ENCODE results near the gene EEFSEC. TPM values are rescaled to one million over a fixed set of nuclear protein-coding genes. Genes with fewer than 3 reads are reported as not detected.

The EEFSEC gene
- total RNA-seq, 1 donor from 2014 or later: 22.0 TPM

DNA sequence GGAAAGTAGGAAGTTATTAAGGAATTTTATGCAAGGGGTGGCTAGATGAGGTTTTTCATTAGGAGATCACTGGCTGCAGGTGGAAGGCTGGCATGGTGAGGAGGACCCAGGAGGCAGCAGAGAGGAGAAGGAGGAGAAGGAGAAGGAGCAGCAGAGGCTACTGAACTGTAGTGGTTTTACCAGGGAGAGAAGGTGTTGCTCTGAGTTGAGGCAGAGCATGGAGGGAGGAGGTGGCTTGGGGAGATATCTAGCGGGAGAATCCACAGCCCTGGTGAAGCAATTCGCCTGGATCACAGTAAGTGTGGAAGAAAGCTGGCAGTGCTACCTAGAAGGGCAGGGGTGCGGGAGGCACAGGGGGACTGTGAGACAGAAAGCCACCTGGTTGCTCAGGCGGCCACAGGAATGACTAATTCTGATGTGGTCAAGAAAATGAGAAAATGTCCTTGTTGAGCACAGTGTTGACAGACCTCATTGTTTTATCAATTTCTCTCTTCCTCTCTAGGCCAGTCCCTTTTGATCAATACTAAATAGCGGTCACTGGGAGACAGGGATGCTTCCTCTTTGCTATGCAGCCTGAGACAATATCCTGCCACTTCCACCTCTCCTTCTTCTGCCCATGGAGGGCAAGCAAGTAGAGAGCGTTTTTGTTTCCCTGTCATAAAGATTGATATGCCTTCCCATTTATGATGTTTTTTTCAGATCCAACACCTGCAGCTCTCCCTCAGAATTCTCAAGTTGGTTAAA lies 94.6 kb downstream of the EEFSEC start:
- H3K36me3 Mint-ChIP-seq (ENCODE audit: low read depth): peaks cover 35% of the 10 kb centered on the region
- intact Hi-C loops (cut with micrococcal nuclease): no loop called here
- no peaks in the 10 kb centered on the region for H3K27me3 Mint-ChIP-seq (ENCODE audit: low read depth)
- peaks cover 7% of the 10 kb centered on the region for H3K4me1 Mint-ChIP-seq (ENCODE audit: low read depth)
- H3K27ac Mint-ChIP-seq: no peak overlapping the region
- no peaks in the 10 kb centered on the region for H3K9me3 Mint-ChIP-seq
- DNase-seq (ENCODE audit: low spot score): no peak
- no peak overlapping the region for H3K4me3 Mint-ChIP-seq (ENCODE audit: low read depth)

DNA sequence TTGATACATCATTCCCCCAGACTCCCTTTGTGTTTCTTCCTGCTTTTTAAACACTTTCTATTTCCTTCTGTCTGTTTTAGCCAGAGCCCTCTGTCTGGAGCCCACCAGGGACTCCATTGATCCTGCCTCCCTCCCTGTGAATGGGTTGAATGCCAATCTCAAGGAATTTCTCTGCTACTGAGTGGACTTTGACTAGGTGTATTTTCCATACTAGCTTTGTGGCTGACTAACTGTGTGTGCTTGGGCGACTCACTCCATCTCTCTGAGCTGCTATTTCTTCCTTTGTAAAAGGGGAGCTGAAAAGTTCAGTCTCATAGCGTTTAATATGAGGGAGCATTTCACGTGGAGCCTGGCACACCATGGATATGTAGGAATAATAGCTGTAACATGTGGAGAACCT lies 98.8 kb downstream of the EEFSEC start:
- intact Hi-C loops (cut with micrococcal nuclease): no loop called here
- DNase-seq (ENCODE audit: low spot score): no peak
- Mint-ChIP-seq H3K27me3 (ENCODE audit: low read depth) (no peaks in the 10 kb centered on the region), H3K9me3 (no peaks in the 10 kb centered on the region), H3K4me3 (ENCODE audit: low read depth) (no peak overlapping the region), H3K4me1 (ENCODE audit: low read depth) (no peaks in the 10 kb centered on the region), H3K27ac (no peak overlapping the region), H3K36me3 (ENCODE audit: low read depth) (peaks cover 31% of the 10 kb centered on the region)

DNA sequence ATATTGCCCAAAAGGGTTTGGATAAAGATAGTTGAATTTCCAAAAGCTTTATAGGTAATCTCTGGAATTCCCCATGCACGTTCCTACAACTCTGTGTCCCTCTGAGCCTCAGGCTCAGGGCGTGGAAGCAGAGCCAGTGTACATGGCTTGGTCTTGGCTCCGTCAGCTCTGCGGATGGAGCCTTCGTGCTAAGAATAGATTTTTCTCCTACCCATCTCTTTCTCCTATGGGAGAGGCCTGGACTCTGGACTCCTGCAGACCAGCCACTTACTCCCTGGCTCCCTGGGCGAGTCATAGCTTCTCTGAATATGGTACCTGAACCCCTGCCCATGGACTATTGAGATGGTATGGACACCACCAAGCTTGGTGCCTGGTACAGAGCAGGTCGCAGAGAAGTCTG lies 99.9 kb downstream of the EEFSEC start:
- DNase-seq (ENCODE audit: low spot score): no peak
- H3K27ac Mint-ChIP-seq: no peak overlapping the region
- H3K4me1 Mint-ChIP-seq (ENCODE audit: low read depth): no peaks in the 10 kb centered on the region
- no peaks in the 10 kb centered on the region for H3K27me3 Mint-ChIP-seq (ENCODE audit: low read depth)
- peaks cover 20% of the 10 kb centered on the region for H3K36me3 Mint-ChIP-seq (ENCODE audit: low read depth)
- H3K4me3 Mint-ChIP-seq (ENCODE audit: low read depth): no peak overlapping the region
- intact Hi-C loops (cut with micrococcal nuclease): no loop called here
- no peaks in the 10 kb centered on the region for H3K9me3 Mint-ChIP-seq

DNA sequence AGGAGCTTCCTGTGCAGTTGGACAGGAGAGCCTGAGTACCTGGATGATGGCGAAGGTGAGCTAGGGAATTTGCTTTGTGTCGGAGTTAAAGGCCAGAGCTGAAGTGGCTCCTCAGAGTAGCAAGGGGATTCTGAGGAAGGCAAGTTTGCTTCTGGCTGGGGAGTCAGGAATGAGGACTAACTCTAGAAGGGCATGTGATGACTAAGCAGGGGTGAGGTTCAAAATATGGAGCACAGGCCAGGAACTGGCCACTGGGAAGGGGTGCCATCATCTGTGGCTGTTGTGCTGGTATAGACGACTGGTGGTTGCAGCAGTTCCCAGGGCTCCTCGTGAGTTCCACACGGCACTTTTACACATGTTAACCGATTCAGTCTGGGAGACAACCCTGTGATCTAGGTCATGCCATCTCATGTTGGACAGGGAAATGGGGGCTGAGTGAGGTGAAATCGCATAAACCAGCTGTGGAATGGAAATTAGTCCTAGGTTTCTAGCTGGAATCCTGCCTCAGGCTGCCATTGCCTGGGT lies 100.8 kb downstream of the EEFSEC start:
- no peaks in the 10 kb centered on the region for H3K4me1 Mint-ChIP-seq (ENCODE audit: low read depth)
- H3K27me3 Mint-ChIP-seq (ENCODE audit: low read depth): no peaks in the 10 kb centered on the region
- H3K9me3 Mint-ChIP-seq: no peaks in the 10 kb centered on the region
- H3K4me3 Mint-ChIP-seq (ENCODE audit: low read depth): no peak overlapping the region
- H3K27ac Mint-ChIP-seq: no peak overlapping the region
- no peak for DNase-seq (ENCODE audit: low spot score)
- intact Hi-C loops (cut with micrococcal nuclease): no loop called here
- H3K36me3 Mint-ChIP-seq (ENCODE audit: low read depth): peaks cover 18% of the 10 kb centered on the region

DNA sequence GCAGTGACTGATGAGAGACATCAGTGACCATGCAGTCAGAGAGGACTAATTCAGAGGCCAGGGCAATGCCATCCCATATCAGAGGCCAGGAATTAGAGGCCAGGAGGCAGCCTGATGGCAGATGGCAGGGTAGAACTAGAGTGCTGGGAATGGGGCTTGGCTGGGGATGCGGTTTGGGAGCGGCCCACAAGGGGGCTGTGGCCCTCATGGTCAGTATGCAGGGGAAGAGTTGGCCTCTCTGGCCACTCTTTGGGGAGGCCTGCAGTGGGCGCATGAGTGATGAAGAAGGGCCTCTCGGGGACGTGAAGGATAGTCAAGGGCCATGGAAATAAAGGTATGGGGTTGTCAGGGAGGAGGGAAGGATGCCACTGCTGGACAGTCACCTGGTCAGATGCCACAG lies 101.7 kb downstream of the EEFSEC start:
- H3K4me3 Mint-ChIP-seq (ENCODE audit: low read depth): no peak overlapping the region
- H3K27me3 Mint-ChIP-seq (ENCODE audit: low read depth): no peaks in the 10 kb centered on the region
- peaks cover 18% of the 10 kb centered on the region for H3K36me3 Mint-ChIP-seq (ENCODE audit: low read depth)
- peaks cover 7% of the 10 kb centered on the region for H3K9me3 Mint-ChIP-seq
- H3K4me1 Mint-ChIP-seq (ENCODE audit: low read depth): no peaks in the 10 kb centered on the region
- DNase-seq (ENCODE audit: low spot score): no peak
- no peak overlapping the region for H3K27ac Mint-ChIP-seq
- intact Hi-C loops (cut with micrococcal nuclease): no loop called here

DNA sequence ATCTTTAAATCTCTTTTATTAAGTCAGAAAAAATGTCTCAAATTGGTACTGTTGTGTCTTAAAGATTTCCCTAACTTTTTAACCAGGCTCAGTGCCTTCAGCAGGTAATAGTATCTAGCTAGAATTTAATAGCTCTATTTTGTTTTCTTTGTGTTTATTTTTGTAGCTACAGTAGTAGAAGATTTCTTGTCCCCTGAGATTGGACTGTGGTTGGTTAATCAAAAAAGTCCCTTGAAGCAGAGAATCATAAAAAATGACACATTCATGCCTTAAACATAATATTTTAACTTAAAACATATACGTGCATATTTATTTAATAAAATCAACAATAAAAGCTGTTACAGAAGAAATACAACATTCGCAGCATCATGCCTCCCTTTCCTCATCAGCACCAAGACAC lies 102.8 kb downstream of the EEFSEC start:
- Mint-ChIP-seq H3K4me1 (ENCODE audit: low read depth) (no peaks in the 10 kb centered on the region), H3K9me3 (peaks cover 15% of the 10 kb centered on the region), H3K36me3 (ENCODE audit: low read depth) (peaks cover 17% of the 10 kb centered on the region), H3K27ac (no peak overlapping the region), H3K27me3 (ENCODE audit: low read depth) (no peaks in the 10 kb centered on the region), H3K4me3 (ENCODE audit: low read depth) (no peak overlapping the region)
- intact Hi-C loops (cut with micrococcal nuclease): no loop called here
- no peak for DNase-seq (ENCODE audit: low spot score)

DNA sequence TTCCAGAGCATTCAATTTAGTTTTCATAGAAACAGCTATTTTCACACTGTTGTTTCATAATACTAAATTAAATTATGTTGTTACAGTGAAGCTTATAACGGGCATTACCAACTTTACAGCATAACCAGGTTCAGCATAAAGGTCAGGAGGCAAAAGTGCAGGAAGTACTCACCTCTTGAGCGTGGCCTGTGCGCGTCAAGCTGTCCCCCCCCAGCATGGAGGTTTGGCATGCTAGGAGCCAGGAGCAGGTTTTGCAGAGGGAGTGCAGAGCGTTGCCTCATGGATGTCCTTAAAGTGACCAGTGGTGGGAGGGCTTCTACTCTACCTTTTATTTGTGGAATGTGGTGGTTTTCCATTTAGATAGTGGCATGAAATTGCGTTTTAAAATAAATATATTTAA lies 104.4 kb downstream of the EEFSEC start:
- Mint-ChIP-seq H3K4me1 (ENCODE audit: low read depth) (no peaks in the 10 kb centered on the region), H3K27ac (no peak overlapping the region), H3K4me3 (ENCODE audit: low read depth) (no peak overlapping the region), H3K27me3 (ENCODE audit: low read depth) (no peaks in the 10 kb centered on the region), H3K36me3 (ENCODE audit: low read depth) (peaks cover 27% of the 10 kb centered on the region), H3K9me3 (peaks cover 19% of the 10 kb centered on the region)
- no peak for DNase-seq (ENCODE audit: low spot score)
- intact Hi-C loops (cut with micrococcal nuclease): no loop called here

DNA sequence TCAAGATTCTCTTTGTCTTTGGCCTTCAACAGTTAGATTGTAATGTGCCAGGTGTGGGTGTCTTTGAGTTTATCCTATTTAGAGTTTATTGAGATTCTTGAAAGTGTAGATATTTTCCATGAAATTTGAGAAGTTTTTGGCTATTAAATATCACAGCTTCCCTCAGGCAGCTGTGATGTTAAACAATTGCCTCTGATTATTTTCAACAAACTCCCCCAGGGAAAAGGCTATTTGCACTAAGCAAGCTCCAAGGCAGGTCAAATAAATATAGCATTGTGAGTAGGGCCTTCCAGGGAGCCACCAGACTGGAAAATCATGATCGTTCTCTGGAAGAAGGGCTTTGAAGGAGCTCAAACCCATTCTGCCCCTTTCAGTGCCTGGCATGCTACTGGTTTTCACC lies 107.0 kb downstream of the EEFSEC start:
- H3K27ac Mint-ChIP-seq: no peak overlapping the region

DNA sequence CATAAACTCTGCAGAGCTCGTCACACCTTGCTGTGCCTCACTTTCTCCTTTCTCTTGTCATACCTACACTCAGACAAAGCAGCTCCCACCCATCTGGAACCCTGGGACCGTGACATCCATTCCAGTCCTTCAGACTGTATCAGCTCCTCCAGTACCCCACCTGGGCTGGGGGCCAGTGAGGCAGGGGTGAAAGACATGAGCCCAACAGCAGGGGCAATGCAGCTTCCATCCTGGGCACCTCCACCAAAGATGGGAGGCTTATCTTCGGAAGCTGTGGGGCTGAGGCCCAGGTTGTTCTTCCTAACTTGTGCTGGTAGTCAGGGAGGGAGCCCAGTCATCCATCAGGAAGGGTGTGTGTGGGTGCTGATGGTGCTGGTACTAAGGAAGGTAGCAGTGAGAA lies 109.2 kb downstream of the EEFSEC start:
- H3K27me3 Mint-ChIP-seq (ENCODE audit: low read depth): no peaks in the 10 kb centered on the region
- no peak for DNase-seq (ENCODE audit: low spot score)
- peaks cover 27% of the 10 kb centered on the region for H3K36me3 Mint-ChIP-seq (ENCODE audit: low read depth)
- no peak overlapping the region for H3K27ac Mint-ChIP-seq
- H3K4me1 Mint-ChIP-seq (ENCODE audit: low read depth): no peaks in the 10 kb centered on the region
- no peak overlapping the region for H3K4me3 Mint-ChIP-seq (ENCODE audit: low read depth)
- intact Hi-C loops (cut with micrococcal nuclease): no loop called here
- H3K9me3 Mint-ChIP-seq: peaks cover 19% of the 10 kb centered on the region

More for the DNA sequence above, 107.0 kb downstream of the EEFSEC start:
- no peak for DNase-seq (ENCODE audit: low spot score)
- Mint-ChIP-seq H3K4me1 (ENCODE audit: low read depth) (no peaks in the 10 kb centered on the region), H3K36me3 (ENCODE audit: low read depth) (peaks cover 27% of the 10 kb centered on the region), H3K4me3 (ENCODE audit: low read depth) (no peak overlapping the region), H3K27me3 (ENCODE audit: low read depth) (no peaks in the 10 kb centered on the region), H3K9me3 (peaks cover 19% of the 10 kb centered on the region)
- intact Hi-C loops (cut with micrococcal nuclease): no loop called here

DNA sequence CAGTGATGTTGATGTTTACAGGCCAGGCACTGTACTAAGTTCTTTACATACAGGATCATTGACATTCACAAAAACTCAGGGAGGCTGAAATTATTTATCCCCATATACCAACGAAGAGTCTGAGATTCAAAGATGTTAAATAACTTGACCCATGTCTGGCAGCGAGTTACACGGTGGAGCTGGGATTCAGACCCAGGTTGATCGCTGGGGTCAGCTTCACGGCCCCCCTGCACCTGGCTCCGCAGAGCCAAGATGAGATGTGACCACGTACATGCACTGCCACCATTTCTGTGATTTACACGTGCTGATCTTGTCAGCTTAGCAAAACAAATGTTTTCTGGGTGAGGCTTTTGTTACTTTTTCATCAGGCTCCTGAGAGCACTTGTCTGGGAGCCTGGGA lies 109.8 kb downstream of the EEFSEC start:
- Mint-ChIP-seq H3K4me1 (ENCODE audit: low read depth) (no peaks in the 10 kb centered on the region), H3K9me3 (peaks cover 19% of the 10 kb centered on the region)
- intact Hi-C loops (cut with micrococcal nuclease): no loop called here

DNA sequence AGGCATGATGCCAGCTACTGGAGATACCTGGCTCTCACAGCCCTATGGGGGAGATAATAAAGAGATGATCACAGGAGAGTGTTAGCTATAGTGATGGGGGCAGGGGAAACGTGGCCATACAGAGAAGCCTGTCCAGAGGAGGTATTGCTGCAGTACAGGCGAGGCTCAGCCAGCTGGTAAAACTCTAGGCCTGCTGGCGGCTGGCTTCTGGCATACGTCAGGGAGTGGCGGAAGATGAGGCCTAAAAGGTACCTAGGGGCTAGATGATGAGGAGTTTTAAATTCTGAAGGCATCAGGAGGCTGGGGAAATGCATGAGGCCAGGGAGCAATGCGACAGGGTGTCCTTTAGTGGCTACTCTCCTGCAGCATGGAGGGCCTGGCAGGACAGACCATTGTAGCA lies 110.7 kb downstream of the EEFSEC start:
- intact Hi-C loops (cut with micrococcal nuclease): no loop called here
- Mint-ChIP-seq H3K36me3 (ENCODE audit: low read depth) (peaks cover 27% of the 10 kb centered on the region), H3K27ac (no peak overlapping the region), H3K27me3 (ENCODE audit: low read depth) (no peaks in the 10 kb centered on the region), H3K9me3 (peaks cover 19% of the 10 kb centered on the region), H3K4me1 (ENCODE audit: low read depth) (no peaks in the 10 kb centered on the region), H3K4me3 (ENCODE audit: low read depth) (no peak overlapping the region)
- DNase-seq (ENCODE audit: low spot score): no peak

More for the DNA sequence above, 109.8 kb downstream of the EEFSEC start:
- no peak for DNase-seq (ENCODE audit: low spot score)
- H3K27me3 Mint-ChIP-seq (ENCODE audit: low read depth): no peaks in the 10 kb centered on the region
- peaks cover 27% of the 10 kb centered on the region for H3K36me3 Mint-ChIP-seq (ENCODE audit: low read depth)
- H3K27ac Mint-ChIP-seq: no peak overlapping the region
- no peak overlapping the region for H3K4me3 Mint-ChIP-seq (ENCODE audit: low read depth)

DNA sequence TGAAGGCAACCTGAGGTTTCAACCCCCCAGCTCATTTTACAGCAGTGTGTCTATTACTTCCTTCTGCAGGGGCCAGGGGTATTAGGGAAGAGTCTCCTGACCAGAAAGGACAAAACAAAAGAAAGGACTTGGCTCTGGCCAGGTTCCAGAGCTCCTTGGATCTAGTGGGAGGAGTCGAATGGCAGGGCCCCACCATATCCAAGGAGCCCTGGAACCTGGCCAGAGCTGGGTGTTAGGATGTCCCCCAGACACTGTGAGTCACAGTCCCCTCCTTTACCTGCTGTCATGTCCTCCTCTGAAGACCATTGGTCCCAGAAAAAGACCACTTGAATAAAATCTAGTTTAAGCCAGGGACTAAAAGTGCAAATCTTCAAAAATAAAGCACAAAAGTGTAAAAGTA lies 113.2 kb downstream of the EEFSEC start:
- Mint-ChIP-seq H3K27ac (no peak overlapping the region), H3K27me3 (ENCODE audit: low read depth) (no peaks in the 10 kb centered on the region), H3K9me3 (peaks cover 4% of the 10 kb centered on the region), H3K36me3 (ENCODE audit: low read depth) (peaks cover 9% of the 10 kb centered on the region), H3K4me3 (ENCODE audit: low read depth) (no peak overlapping the region), H3K4me1 (ENCODE audit: low read depth) (no peaks in the 10 kb centered on the region)
- intact Hi-C loops (cut with micrococcal nuclease): no loop called here
- no peak for DNase-seq (ENCODE audit: low spot score)

DNA sequence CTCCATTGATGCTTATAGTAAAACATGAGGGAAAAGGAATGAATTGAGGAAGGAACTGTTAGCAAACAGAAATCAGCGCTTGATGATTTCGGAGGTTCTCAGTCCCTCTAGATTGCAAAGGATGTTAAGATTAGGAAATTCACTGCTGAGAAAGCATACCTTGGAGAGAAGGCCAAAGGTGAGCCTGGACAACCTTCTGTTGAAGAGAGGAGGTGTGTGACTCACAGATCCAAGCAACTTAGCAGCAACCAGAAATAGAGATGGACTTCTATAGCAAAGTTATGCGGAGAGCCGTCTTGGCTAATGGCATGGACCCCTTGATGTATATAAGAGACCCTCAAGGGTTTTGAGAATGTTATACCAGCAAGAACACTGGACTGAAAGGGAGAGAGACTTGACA lies 114.3 kb downstream of the EEFSEC start:
- no peaks in the 10 kb centered on the region for H3K36me3 Mint-ChIP-seq (ENCODE audit: low read depth)
- DNase-seq (ENCODE audit: low spot score): no peak
- intact Hi-C loops (cut with micrococcal nuclease): no loop called here

More for the DNA sequence above, 114.3 kb downstream of the EEFSEC start:
- H3K4me3 Mint-ChIP-seq (ENCODE audit: low read depth): no peak overlapping the region
- no peak overlapping the region for H3K27ac Mint-ChIP-seq
- H3K4me1 Mint-ChIP-seq (ENCODE audit: low read depth): no peaks in the 10 kb centered on the region
- H3K9me3 Mint-ChIP-seq: no peaks in the 10 kb centered on the region
- no peaks in the 10 kb centered on the region for H3K27me3 Mint-ChIP-seq (ENCODE audit: low read depth)
